GM18951 (cell line): ENCODE results near the gene ZDHHC1.

Source experiments
- POLR2A ChIP-seq: IDR thresholded peaks from 4 replicates; pipeline ENCODE4 v1.6.1; 2011; ENCODE audit warnings: mild to moderate bottlenecking; ENCODE audit not compliant: insufficient read length, insufficient read depth; ENCODE audit errors: extremely low read depth
- in situ Hi-C: fragments of 300-500 bp; cut with MboI; formaldehyde crosslinking; loops from one replicate; pipeline ENCODE4 v1.12.0; 2022; ENCODE audit warnings: low sequenced_read_pairs, mixed read lengths, inconsistent platforms; ENCODE audit not compliant: unreplicated experiment

The ZDHHC1 gene

DNA sequence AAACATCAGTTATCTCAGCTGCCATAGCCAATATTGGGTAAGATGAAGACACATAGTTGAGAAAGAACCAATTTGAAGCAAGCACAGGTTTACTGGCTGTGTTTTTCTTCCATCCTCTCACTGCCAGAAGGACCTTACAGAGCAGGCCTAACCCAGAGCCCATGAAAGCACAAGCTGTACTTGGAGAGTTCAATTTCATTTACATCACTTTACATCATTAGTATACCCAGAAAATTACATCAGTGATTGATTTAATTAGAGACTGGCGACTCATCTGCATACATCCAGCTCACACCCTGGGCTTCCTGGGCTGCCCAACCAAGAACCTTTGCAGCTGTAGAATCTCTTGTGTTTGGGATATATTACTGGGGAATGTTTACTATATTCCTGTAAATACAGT is 66.0 kb downstream of the ZDHHC1 start:
- in situ Hi-C loops: no loop called here
- no peak for TF ChIP-seq POLR2A

DNA sequence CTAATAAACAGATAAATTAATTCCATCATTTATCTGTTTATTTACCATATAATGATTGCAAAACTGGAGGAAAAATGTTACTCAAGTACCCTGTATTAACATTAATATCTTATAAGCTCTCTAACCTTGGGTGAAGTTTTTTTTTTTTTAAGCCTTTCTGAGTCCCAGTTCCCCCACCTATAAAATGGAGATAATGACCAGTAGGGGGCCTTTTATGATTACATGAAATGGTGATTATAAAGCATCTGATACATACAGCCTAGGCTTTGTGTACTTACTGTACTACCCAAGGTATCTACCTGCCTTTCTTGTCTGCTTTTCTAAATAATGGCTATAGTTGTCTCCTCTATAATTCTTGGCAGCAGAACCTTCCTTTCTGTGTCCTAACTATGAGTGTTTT is 67.1 kb downstream of the ZDHHC1 start:
- no peak for TF ChIP-seq POLR2A
- in situ Hi-C loops: no loop called here

DNA sequence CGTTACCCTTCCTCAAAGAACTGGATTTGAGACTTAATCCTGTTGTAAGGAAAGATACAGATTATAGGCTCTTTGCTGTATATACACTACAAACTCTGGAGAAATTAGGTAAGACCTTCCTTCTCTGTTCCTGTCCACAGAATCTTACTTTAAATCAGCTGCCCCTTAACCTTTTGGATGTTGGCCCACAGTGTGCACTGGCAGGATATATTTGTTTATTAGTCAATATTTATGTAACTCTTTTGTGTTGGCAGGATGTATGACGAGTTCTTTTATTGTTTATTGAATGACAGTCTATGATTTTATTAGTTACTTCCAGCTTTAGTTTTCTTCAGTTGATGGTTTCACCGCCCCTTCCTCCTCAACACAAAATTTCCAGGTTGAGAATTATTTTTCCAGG is 69.9 kb downstream of the ZDHHC1 start:
- no peak for TF ChIP-seq POLR2A
- in situ Hi-C loops: no loop called here

DNA sequence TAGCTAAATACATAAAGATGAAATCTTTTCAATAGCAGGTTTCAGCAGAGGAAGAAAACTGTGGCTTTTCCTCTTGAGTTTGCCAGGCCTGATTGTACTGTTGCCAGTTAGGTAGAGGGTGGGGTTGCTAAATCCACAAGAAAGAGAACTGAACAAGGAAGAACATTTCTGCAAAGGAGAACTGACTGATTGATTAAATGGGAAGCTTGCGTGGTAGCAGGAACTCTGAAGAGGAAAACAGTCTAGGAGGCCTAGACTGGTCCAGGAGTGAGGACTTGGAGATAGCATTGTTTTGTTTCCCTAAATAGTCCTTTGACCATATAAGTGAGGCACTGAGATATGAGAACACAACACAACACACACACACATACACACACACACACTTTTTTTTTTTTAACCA is 70.9 kb downstream of the ZDHHC1 start:
- in situ Hi-C loops: no loop called here
- no peak for TF ChIP-seq POLR2A
